ENCODE data around the gene CNTNAP5.

CNTNAP5 gene

GRCh38 chr2:124025171-124025580 lies at the start of gene CNTNAP5:
Gene CNTNAP5, plus strand, starts transcription at chr2:124025287. Its CDS starts 364 bp downstream, at chr2:124025651.
- no peak for DNase-seq (ENCODE audit: low read depth in 2 of 2)

- DNase-seq (ENCODE audit: low read depth in 2 of 2) = no peak
These were observed 48.9 kb upstream of the CNTNAP5 start for GRCh38 chr2:123976054-123976648.

- no peak for DNase-seq (ENCODE audit: low read depth in 2 of 2)
These were observed 31.3 kb upstream of the CNTNAP5 start for GRCh38 chr2:123993728-123994323.

- DNase-seq (ENCODE audit: low read depth in 2 of 2) = no peak
These were observed 25.4 kb upstream of the CNTNAP5 start for GRCh38 chr2:123999681-124000080.

- no peak for DNase-seq (ENCODE audit: low read depth in 2 of 2)
These were observed 23.2 kb upstream of the CNTNAP5 start for GRCh38 chr2:124001696-124002430.

- DNase-seq (ENCODE audit: low read depth in 2 of 2) = no peak
These were observed 6.2 kb upstream of the CNTNAP5 start for GRCh38 chr2:124018890-124019289.

- DNase-seq (ENCODE audit: low read depth in 2 of 2) = no peak
These were observed 421 bp upstream of the CNTNAP5 start for GRCh38 chr2:124024561-124025170.

- no peak for DNase-seq (ENCODE audit: low read depth in 2 of 2)
These were observed 876 bp downstream of the CNTNAP5 start for GRCh38 chr2:124025891-124026434.

- DNase-seq (ENCODE audit: low read depth in 2 of 2) = no peak
These were observed 1.4 kb downstream of the CNTNAP5 start for GRCh38 chr2:124026503-124026902.

- DNase-seq (ENCODE audit: low read depth in 2 of 2) = no peak
These were observed 2.1 kb downstream of the CNTNAP5 start for GRCh38 chr2:124027182-124027581.

GRCh38 chr2:124032799-124033198 lies 7.7 kb downstream of the CNTNAP5 start:
- no peak for DNase-seq (ENCODE audit: low read depth in 2 of 2)

GRCh38 chr2:124034265-124034664 lies 9.2 kb downstream of the CNTNAP5 start:
- no peak for DNase-seq (ENCODE audit: low read depth in 2 of 2)

GRCh38 chr2:124035001-124035400 lies 9.9 kb downstream of the CNTNAP5 start:
- no peak for DNase-seq (ENCODE audit: low read depth in 2 of 2)

- no peak for DNase-seq (ENCODE audit: low read depth in 2 of 2)
These were observed 13.9 kb downstream of the CNTNAP5 start for GRCh38 chr2:124039032-124039431.

GRCh38 chr2:124039762-124040291 lies 14.7 kb downstream of the CNTNAP5 start:
- no peak for DNase-seq (ENCODE audit: low read depth in 2 of 2)

GRCh38 chr2:124045894-124046293 lies 20.8 kb downstream of the CNTNAP5 start:
- DNase-seq (ENCODE audit: low read depth in 2 of 2) = no peak

- no peak for DNase-seq (ENCODE audit: low read depth in 2 of 2)
These were observed 21.2 kb downstream of the CNTNAP5 start for GRCh38 chr2:124046332-124046731.

- DNase-seq (ENCODE audit: low read depth in 2 of 2) = no peak
These were observed 23.0 kb downstream of the CNTNAP5 start for GRCh38 chr2:124048102-124048501.

GRCh38 chr2:124048664-124049063 lies 23.6 kb downstream of the CNTNAP5 start:
- no peak for DNase-seq (ENCODE audit: low read depth in 2 of 2)

GRCh38 chr2:124049136-124049535 lies 24.0 kb downstream of the CNTNAP5 start:
- no peak for DNase-seq (ENCODE audit: low read depth in 2 of 2)

GRCh38 chr2:124050833-124051497 lies 25.9 kb downstream of the CNTNAP5 start:
- DNase-seq (ENCODE audit: low read depth in 2 of 2) = no peak

- no peak for DNase-seq (ENCODE audit: low read depth in 2 of 2)
These were observed 28.7 kb downstream of the CNTNAP5 start for GRCh38 chr2:124053796-124054195.
